Measurements from ENCODE around the gene RNF208.

Gene RNF208

DNA sequence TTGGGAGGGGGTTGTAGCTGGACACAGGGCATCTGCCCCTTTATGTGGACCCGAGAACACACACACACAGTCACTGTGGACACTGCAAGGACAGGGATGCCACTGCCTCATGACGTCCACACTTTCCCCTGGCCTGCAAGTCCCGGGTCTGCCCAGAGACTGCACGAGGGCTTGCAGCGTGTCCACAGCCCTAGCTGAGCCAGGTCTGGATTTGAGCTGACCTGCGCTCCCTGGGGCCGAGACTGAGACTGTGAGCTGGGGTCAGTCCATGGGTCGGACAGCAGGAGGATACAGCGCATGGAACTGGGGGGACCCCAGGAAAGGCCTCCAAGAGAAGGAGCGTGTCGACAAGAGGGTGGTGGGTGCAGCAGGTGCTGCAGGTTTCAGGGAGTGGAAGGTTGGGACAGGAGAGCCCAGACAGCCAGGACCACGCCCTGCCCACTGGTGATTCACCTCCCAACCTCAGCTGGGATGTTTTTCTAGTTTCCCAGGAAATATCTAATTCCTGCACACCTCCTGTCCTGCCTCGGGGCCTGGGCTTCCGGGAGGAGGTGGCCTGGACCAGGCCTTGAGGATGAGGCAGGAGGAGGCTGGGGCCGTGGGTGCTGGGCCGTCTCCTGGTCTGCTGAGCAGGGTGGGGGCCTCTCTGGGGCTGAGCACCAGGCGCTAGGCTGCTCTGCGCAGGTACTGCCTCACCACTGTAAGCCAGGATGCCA lies 4.5 kb upstream of the RNF208 start:
- DNase-seq, result no peak

GRCh38 chr9:137225699-137226331 lies 3.8 kb upstream of the RNF208 start:
- DNase-seq, result no peak

DNA sequence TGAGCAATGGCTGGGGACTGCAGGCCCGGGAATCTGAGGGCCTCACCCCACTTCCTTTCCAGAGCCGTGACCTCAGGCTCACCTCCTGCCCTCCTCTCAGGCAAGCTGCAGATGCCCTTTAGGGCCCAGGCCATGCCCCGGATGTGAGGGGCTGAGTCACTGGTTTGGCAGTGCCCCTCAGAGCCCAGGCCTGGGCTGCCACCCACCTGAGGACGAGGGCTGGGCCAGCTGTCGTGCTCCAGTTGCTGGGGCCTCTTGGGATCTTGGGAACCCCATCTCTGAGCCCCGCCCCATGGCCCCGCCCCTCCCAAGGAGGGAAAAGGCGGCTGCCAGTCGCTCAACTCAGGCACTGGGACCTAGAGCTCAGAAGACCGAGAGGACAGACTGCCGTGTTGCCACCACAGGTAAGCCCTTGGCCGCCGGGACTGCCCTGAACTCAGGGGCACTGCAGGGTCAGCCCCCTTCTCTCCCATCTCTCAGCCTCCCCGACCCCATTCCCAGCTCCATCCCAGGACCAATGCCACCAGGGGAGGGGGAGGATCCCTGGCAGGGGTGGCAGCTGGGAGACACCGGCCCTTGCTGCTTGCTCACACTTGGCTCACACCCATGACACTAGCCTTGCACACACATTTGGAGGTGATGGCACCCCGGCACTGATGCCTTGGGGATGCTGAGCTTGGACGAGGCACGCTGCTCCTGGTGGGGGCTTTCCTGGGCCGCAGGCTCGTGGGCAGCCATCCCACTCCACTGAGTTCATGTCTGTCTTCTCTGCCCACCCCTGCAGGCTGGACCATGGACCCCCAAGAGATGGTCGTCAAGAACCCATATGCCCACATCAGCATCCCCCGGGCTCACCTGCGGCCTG lies 3.0 kb upstream of the RNF208 start, which contains the start of gene CYSRT1:
Gene CYSRT1, plus strand, starts transcription at position 345 of the 865 bp plus-strand sequence. Its CDS starts 448 bp downstream, at position 793.
- DNase-seq, result peak; percentile 15

GRCh38 chr9:137223078-137223970 lies 1.3 kb upstream of the RNF208 start:
- peak; percentile 99 for DNase-seq

- DNase-seq, result peak; percentile 19
Measured at GRCh38 chr9:137221506-137222111, 431 bp downstream of the RNF208 start.

DNA sequence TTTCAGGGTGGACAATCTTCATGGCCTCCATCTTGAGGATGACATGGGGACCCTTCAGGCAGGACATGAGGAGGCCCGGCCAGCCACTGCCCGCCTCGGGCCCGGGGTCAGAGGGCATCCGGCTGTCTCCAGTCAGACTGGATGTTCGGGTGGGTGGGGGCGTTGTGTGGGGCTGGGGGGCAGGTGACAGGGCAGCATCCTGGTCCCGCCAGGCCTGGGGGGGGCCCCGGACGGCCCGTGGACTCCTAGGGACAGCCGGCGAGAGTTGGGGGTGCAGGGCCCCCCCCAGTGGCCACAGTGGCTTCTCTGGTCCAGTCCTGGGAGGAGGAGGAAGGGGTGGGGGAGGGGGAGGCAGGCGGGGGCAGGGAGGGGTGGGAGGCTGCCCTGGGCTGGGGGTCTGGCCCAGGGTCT lies 940 bp downstream of the RNF208 start:
- no peak for DNase-seq

DNA sequence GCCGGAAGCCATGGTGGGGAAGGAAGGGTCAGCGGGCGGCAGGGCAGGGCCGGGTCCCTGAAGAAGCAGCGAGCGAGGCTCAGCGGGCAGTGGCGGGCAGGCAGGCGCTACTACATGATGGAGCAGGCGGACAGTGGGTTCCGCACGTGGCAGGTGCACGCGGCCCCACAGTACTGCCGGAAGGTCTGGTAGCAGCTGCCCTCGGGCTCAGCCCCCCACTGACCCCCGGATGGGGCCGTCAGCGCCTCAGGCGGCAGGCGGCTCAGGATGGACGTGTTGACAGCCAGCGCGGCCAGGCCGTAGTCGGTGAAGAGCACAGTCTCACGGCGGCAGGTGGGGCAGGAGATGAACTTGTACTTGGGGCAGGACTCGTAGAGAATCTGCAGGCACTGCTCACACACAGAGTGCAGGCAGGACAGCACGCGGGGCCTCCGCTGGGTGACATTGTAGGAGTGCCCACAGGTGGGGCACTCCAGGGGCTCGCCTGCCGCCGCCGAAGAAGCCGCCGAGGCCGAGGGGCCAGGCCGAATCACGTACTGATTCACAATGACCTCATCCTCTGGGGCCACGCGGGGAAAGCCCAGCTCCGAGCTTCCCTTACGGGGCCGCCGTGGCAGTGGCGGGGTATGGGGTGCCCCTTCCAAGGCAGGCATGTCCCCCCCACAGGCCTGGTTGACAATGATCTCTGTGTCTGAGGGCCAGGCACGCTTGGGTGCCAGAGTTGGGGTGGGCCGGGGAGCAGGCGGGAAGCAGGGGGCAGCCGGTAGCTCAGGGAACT lies 1.5 kb downstream of the RNF208 start:
- no peak for DNase-seq

DNA sequence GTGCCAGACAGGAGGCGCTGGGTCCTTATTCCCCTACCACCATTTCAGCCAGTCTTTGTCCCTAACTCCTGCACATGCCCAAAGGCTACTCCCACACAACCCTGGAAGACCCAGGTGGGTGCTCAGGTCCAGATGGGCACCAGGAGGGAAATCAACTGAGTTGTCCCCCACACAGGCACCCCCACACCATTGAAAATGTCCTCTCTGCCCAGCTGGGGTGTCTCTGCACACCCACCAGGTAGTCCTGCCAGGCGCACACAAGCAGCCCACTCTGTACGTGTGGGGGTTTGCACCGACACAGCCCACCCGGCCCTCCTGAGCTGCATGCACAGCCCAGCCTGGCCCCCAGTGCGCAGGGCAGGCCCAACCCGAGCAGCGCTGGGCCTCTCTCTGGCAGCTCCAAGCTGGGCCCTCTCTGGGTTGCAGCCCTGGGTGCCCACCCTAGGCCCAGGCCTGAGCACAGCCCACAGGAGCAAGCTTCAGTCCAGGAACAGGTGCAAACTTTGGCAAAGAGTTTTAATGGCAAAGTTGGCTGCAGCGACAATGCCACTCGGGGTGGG lies 2.2 kb downstream of the RNF208 start:
- DNase-seq, result no peak

DNA sequence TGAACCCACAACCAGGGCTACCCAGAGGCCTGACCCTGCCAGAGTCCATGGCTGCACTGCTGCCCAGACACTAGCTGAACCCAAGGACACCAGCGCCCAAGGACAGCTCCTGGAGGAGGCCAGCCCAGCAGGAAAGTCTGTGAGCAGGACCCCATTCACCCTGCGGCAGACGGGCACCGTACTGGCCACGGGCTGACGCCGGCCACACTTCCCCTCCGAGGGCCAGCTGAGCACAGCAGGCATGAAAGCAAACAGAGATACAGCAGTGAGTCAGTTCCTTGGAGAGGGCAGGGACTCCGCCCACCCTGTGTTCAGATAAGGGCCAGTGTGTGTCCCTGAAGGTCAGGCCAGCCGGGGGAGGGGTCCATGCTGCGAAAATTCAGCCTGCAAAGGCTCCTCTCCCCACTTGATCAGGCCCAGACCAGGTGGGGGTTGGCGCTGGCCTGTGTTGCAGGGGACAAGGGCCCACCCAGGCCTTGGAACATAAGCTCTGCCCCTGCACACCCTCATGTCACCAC lies 3.2 kb downstream of the RNF208 start:
- no peak for DNase-seq

- DNase-seq, result no peak
Measured at GRCh38 chr9:137218212-137218753, 3.8 kb downstream of the RNF208 start.

DNA sequence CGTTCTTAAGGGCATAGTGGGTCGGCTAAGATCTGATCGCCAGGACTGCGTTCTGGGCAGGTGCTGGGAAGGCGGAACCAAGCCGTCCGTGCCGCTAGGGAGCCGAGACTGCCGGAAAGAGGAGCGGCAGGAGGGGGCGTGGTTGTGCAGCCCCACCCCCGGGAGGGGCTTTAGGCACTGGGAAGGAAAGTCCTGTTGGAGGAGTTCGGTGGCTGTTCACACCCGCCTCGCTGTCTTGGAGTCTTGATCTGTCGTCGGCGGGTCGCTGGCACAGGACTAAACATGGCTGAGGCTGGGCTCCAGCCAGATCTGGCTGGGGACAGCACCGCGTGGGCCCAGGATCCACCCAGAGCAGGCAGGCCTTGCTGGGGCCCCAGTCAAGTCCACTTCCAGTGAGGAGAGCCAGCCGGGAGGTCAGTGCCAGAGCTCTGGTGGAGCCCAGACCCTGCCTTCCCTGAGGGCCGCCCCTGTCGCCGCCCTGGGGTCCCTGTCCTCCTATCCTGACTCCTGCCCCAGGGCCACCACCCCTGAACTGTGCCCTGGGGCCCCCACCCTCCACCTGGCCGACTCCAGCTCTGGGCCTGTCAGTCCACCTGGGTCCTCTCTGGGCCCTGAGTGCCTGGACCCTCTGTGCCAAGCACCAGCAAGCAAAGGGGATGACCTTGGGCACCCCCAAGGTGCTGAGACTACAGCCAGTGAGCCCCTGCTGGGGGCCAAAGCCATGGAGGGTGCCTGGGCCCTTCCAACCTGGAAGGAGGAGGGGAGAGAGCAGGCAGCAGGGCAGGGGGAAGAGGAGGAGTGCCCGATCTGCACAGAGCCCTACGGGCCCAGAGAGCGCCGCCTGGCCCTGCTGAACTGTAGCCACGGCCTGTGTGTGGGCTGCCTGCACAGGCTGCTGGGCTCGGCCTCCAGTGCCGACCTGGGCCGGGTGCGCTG lies 4.5 kb downstream of the RNF208 start:
- no peak for DNase-seq

DNA sequence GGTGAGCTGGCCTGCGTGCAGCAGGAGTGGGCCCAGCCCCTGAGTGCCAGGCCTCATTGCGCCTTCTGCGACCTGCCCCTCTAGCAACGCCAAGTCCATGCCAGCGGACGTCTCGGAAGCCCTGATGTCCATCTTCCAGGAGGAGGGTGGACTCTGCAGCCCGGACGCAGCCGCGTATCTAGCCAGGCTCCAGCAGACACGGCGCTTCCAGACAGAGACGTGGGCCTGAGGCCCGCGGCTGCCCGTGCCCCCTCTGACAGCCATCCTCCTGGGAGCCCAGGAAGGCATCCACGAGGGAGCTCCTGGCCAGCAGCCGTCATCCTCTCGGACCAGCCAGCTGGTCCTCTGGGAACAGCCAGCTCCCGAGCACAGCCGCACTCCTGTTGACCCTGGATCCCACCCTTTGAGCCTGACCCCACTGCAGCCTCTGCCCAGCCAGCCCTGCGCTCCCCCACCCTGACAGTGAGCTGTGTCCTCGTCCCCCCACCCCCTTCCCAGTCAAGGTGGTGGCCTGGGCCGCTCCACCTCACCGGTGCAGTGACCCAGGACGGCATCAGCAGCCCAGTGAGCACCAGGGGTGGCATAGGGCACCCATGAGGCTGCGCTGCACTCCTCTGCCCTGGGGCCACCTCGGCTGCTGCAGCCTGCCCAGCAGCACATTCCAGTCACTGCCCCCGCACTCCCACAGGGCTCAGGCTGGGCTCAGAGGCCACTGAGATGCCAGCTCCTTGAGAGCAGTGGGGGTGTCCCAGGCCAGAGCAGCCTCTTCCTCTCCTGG lies 5.7 kb downstream of the RNF208 start:
- DNase-seq, result no peak

- no peak for DNase-seq
Measured at GRCh38 chr9:137215196-137215986, 6.6 kb downstream of the RNF208 start.

DNA sequence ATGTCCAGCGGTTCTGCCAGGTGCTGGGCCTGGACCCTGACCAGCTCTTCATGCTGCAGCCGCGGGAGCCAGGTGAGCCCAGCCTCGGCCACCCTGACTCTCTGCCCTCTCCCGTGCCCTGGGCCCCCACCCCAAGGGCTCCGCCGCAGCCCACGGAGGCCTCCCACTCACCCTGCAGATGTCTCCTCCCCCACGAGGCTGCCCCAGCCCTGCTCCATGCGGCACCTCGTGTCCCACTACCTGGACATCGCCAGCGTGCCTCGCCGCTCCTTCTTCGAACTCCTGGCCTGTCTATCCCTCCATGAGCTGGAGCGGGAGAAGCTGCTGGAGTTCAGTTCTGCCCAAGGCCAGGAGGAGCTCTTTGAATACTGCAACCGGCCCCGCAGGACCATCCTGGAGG lies 7.4 kb downstream of the RNF208 start:
- DNase-seq, result no peak

- DNase-seq, result no peak
Measured at GRCh38 chr9:137213160-137214060, 8.6 kb downstream of the RNF208 start.

GRCh38 chr9:137212520-137212919 lies 9.5 kb downstream of the RNF208 start:
- no peak for DNase-seq
